ENCODE results near the gene TSHZ3. TPM values are rescaled to one million over a fixed set of nuclear protein-coding genes. Genes with fewer than 3 reads are reported as not detected.

Gene TSHZ3
- total RNA-seq, 6 donors from 2014 or later, result 2.9 to 10.1 (median 6.3) TPM

GRCh38 chr19:31252441-31252840 lies 96.8 kb downstream of the TSHZ3 start:
- DNase-seq, result no peak
- Histone ChIP-seq H3K27me3 (no peaks in the 10 kb centered on the region), H3K4me1 (no peaks in the 10 kb centered on the region), H3K36me3 (no peaks in the 10 kb centered on the region), H3K4me3 (no peak overlapping the region), H3K27ac (no peak overlapping the region), H3K9me3 (no peaks in the 10 kb centered on the region)
- 53 to 87% methylated on average over 2 of the region's 2 CpGs for WGBS, 2 donors
- ATAC-seq (ENCODE audit: low FRiP score in 2 of 2), result no peak
- TF ChIP-seq CTCF (IDR thresholded peaks at IDR 0.05) (no peak), POLR2AphosphoS5 (IDR thresholded peaks at IDR 0.05) (no peak), POLR2A (IDR thresholded peaks at IDR 0.05) (no peak), EP300 (IDR thresholded peaks at IDR 0.05) (no peak)

GRCh38 chr19:31249217-31249616 lies 100.0 kb downstream of the TSHZ3 start:
- no peaks in the 10 kb centered on the region for H3K4me1 ChIP-seq
- no peak for DNase-seq
- H3K9me3 ChIP-seq, result no peaks in the 10 kb centered on the region
- H3K27ac ChIP-seq, result no peak overlapping the region
- H3K36me3 ChIP-seq, result no peaks in the 10 kb centered on the region
- 80 to 82% methylated on average over 9 of the region's 9 CpGs for WGBS, 2 donors
- H3K27me3 ChIP-seq, result no peaks in the 10 kb centered on the region
- no peak for TF ChIP-seq POLR2A (IDR thresholded peaks at IDR 0.05)
- TF ChIP-seq CTCF (IDR thresholded peaks at IDR 0.05), result no peak
- TF ChIP-seq POLR2AphosphoS5 (IDR thresholded peaks at IDR 0.05), result no peak
- TF ChIP-seq EP300 (IDR thresholded peaks at IDR 0.05), result no peak
- ATAC-seq (ENCODE audit: low FRiP score in 2 of 2), result no peak
- no peak overlapping the region for H3K4me3 ChIP-seq

GRCh38 chr19:31235806-31236205 lies 113.4 kb downstream of the TSHZ3 start:
- TF ChIP-seq CTCF (IDR thresholded peaks at IDR 0.05) (no peak), POLR2AphosphoS5 (IDR thresholded peaks at IDR 0.05) (no peak), POLR2A (IDR thresholded peaks at IDR 0.05) (no peak), EP300 (IDR thresholded peaks at IDR 0.05) (no peak)
- Histone ChIP-seq H3K36me3 (no peaks in the 10 kb centered on the region), H3K4me3 (no peak overlapping the region), H3K27ac (no peak overlapping the region), H3K9me3 (no peaks in the 10 kb centered on the region), H3K4me1 (no peaks in the 10 kb centered on the region), H3K27me3 (no peaks in the 10 kb centered on the region)
- ATAC-seq (ENCODE audit: low FRiP score in 2 of 2), result no peak
- 77 to 85% methylated on average over 4 of the region's 4 CpGs for WGBS, 2 donors
- no peak for DNase-seq

GRCh38 chr19:31233295-31233800 lies 115.9 kb downstream of the TSHZ3 start:
- Histone ChIP-seq H3K4me1 (no peaks in the 10 kb centered on the region), H3K36me3 (no peaks in the 10 kb centered on the region), H3K27ac (no peak overlapping the region), H3K9me3 (no peaks in the 10 kb centered on the region), H3K4me3 (no peak overlapping the region), H3K27me3 (no peaks in the 10 kb centered on the region)
- 76 to 84% methylated on average over 4 of the region's 4 CpGs for WGBS, 2 donors
- no peak for DNase-seq
- no peak for ATAC-seq (ENCODE audit: low FRiP score in 2 of 2)
- TF ChIP-seq POLR2A (IDR thresholded peaks at IDR 0.05) (no peak), EP300 (IDR thresholded peaks at IDR 0.05) (no peak), POLR2AphosphoS5 (IDR thresholded peaks at IDR 0.05) (no peak), CTCF (IDR thresholded peaks at IDR 0.05) (no peak)

- H3K36me3 ChIP-seq, result no peaks in the 10 kb centered on the region
- ATAC-seq (ENCODE audit: low FRiP score in 2 of 2), result no peak
- no peak overlapping the region for H3K4me3 ChIP-seq
- no peak for DNase-seq
- no peaks in the 10 kb centered on the region for H3K4me1 ChIP-seq
- H3K27me3 ChIP-seq, result no peaks in the 10 kb centered on the region
- no peak for TF ChIP-seq EP300 (IDR thresholded peaks at IDR 0.05)
- no peak for TF ChIP-seq POLR2AphosphoS5 (IDR thresholded peaks at IDR 0.05)
- no peak for TF ChIP-seq POLR2A (IDR thresholded peaks at IDR 0.05)
- no peak for TF ChIP-seq CTCF (IDR thresholded peaks at IDR 0.05)
- 86 to 89% methylated on average over 3 of the region's 3 CpGs for WGBS, 2 donors
- H3K27ac ChIP-seq, result no peak overlapping the region
- H3K9me3 ChIP-seq, result no peaks in the 10 kb centered on the region
These were observed 116.4 kb downstream of the TSHZ3 start for GRCh38 chr19:31232871-31233270.
